Prostate gland (tissue), 2 donors: ENCODE measurements around the gene LRRC14B.

Source experiments
- CTCF ChIP-seq, 4 experiments: fragments of 200-600 bp in 2 of 4; fragments of 450-650 bp in 2 of 4; sonication (generic) in 2 of 4; IDR thresholded peaks; 1 replicate in 3 of 4; 2 replicates in 1 of 4; pipeline ENCODE4 v1.5.1; 2016 to 2019; ENCODE audit warnings: antibody characterized with exemption in 4 of 4, mild to moderate bottlenecking in 2 of 4, moderate library complexity in 2 of 4
- POLR2A ChIP-seq: fragments of 450-650 bp; IDR thresholded peaks from one replicate; pipeline ENCODE4 v1.6.1; 2016; ENCODE audit warnings: antibody characterized with exemption, mild to moderate bottlenecking
- POLR2AphosphoS5 ChIP-seq: sonication (generic); formaldehyde crosslinking; IDR thresholded peaks from one replicate; pipeline ENCODE4 v1.6.1; 2017; ENCODE audit warnings: antibody characterized with exemption

GRCh38 chr5:162190-162564 lies 29.1 kb upstream of the LRRC14B start:
- TF ChIP-seq POLR2A (no peak), CTCF (IDR thresholded peaks at IDR 0.05) (no peak), POLR2AphosphoS5 (no peak)
